CD4-positive, alpha-beta T cell treated with Interferon gamma for 1 hour (primary cell): ENCODE results near the gene LRRC8D.

Experiments
- DNase-seq: peaks from one replicate; pipeline ENCODE4 v3.0.0-alpha.2; 2020

The LRRC8D gene

DNA sequence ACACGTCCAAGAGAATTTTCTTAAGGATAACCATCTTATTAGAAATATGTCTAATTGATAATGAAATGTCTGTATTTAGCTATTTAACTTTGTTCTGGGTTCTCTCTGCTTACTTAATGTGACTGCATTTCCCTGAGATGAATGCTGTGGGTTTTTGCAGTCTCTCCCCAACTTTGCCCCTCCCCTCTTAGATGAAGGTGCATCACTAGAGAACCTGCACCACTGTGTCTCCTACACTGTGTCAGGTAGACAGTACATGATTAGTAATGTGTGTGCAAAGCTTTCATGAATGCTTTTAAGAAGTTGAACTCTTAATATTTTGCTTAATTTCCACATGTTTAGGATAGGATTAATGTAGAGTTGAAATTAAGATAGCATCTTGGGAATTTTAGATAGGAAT, 51.7 kb downstream of the LRRC8D start:
- no peak for DNase-seq

DNA sequence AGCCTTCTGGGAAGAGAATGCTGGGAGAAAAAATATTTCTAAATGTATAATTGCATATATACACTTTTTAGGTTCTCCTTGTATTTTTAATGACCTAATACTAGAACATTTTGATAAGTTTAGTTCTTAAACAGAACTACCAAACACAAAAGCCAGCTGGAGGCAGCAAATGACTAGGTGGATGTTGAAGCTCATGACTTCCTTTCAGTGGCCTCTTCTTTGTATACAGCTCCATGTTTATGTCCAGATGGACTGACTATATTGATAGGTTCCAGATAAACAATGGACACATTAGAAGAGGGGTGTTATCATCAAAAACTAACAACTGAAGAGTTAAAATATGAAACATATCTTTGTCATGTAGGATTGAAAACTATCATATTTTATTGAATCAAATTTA, 52.5 kb downstream of the LRRC8D start:
- DNase-seq = no peak

DNA sequence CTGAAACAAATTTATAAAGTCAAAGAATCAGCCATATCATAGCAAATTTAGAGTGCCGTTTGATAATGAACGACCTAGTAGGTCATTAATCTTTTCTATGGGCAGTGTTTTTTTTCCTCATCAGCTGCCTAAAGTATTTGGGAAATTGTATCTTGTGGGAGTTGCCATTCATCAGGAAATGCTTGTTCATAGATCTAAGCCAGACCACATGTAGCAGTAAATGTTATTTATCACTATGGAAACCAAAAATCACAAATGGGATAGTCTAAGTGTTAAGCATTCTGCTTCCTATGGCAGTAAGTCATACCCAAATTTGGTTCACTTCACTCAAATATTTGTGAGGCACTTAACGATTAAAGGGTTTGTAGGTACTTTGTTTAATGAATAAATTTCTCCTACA, 52.9 kb downstream of the LRRC8D start:
- no peak for DNase-seq

DNA sequence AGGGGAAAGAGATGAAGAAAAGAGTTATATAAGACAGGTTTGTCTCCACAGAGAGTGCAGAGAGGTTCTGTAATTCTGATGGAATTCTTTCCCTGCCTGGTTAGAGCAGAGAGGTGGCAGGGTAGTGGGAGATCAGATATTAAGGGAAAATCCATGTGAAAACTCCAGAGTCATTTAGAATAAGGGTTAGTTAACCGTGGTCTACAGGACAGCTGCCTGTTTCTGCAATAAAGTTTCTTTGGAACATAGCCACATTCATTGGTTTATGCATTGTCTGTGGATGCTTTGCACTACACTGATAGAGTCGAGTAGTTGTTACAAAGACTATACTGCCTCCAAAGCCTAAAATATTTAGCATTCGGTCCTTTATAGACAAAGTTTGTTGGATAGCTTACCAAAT, 55.6 kb downstream of the LRRC8D start:
- no peak for DNase-seq

DNA sequence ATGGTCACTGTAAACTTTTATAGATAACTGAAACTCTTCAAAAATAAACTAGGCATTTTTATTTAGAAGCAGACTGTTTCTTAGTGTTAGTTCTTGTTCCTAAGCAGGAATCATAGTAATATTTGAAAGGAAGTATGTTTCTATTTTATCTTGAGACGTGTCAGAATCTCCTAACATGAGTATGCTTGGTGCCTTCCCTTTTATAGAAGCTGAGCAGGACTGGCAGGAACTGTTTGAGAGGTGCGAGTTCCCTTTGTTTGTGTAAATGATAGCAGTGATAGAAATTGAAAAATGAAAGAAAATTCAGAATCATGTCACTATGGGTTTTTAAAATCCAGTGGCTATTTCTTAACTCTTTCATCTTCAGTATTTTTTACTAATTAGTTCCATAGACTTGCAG, 56.9 kb downstream of the LRRC8D start:
- no peak for DNase-seq

DNA sequence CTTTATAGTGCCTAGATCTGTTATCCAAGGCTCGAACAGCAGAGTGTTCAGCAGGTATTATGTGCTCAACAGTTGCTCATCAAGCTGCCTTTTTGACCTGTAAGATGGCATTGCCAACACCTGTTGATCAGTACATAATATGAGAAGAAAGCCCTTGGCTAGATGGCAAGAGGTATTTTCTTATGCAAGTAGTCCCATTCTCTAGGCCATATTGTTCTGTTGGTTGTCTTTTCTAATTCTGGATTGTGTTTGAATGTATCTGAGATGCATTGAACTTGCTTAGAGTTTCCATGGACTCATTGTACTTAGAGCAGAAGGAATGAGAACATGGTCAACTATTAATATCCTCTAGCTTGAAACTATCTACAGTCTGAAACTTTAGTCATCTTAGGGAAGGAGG, 57.4 kb downstream of the LRRC8D start:
- no peak for DNase-seq

DNA sequence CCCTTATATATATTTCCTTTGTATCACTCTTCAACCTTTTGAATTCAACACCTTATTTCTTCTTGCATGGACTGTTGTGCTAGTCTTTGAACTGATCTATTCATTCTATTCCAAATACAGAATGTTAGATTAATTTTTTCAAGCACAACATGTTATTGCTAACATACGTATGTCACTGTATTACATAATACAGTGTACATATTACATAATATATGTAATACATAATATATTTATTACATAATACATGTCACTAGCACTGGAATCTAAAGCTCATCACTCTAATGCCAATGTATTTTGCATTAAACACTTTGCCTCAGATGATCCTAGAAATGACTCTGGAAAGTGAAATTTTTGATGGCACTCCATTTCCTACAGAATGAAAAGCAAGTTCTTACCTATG, 59.8 kb downstream of the LRRC8D start:
- DNase-seq = no peak

DNA sequence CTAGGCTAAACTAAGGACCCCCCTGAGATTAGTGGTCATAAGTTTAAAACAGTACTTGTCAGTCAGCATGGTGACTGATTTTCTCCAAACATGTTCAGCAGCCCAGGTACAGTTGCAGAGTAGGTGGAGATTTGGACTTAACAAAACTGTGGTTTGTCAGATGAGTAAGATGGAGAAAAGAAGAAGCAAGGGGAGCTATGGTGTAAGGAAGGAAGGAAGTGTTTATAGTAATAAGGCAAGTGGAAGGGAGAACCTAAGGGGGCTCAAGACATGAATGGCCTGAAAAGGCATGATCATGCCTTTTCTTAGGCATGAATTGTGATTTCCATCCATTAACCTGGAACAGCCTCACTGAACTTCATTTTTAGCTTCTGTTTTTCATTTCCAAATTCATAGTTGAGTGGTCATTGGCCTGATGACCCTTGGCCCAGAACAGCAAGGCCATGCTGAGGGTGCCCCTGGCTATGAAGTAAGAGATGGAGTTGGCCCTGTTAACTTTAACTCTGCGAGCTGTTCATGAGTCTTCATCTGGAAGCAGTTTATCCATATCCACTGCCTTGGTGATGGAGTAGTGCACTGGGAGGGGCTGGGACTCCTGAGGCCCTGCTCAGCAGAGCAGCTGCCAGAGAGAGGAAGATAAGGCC, 60.7 kb downstream of the LRRC8D start:
- DNase-seq = no peak

DNA sequence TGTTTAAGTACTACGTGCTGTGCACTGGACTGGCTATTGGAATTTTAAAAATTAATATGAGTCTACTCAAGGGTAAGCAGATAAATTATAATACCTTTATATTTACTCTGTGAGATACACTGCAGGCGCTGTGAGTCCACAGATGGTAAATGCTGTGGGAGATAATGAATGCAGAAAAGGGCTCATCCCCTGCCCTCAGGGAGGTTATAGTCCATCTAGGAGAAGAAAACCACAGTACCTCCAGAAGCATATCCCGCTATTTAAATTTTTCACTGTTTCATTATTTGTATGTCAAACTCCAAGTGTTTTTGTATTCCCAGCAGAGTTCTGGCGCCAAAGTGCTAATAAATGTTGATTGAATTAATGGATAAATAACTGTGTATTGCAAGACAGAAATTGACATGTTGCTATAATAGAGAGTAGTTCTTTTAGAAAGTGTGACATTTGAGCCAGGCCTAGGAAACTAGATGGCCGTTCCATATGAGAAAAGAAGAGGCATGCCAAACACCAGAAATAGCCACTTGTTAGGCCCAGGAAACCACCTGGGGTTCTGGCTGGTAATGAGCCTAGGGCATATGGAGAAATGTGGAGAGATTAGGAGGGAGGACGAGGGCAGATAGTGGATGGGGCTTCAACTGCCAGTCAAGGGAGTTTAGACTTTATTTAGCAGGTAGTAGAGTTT, 61.7 kb downstream of the LRRC8D start:
- no peak for DNase-seq

DNA sequence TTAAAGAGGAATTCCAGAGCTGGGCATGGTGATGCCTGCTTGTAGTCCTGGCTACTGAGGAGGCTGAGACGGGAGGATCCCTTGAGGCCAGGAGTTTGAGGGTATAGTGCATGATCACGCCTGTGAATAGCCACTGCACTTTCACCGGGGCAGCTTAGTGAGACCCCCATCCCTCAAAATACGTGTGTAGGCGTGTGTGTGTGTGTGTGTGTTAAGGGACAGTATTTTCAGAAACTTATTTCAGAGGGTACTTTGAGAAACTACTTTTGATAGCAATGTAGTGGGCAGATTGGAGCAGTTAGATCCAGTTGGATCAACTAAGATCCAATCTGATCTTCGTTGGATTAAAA, 62.2 kb downstream of the LRRC8D start:
- DNase-seq = no peak

DNA sequence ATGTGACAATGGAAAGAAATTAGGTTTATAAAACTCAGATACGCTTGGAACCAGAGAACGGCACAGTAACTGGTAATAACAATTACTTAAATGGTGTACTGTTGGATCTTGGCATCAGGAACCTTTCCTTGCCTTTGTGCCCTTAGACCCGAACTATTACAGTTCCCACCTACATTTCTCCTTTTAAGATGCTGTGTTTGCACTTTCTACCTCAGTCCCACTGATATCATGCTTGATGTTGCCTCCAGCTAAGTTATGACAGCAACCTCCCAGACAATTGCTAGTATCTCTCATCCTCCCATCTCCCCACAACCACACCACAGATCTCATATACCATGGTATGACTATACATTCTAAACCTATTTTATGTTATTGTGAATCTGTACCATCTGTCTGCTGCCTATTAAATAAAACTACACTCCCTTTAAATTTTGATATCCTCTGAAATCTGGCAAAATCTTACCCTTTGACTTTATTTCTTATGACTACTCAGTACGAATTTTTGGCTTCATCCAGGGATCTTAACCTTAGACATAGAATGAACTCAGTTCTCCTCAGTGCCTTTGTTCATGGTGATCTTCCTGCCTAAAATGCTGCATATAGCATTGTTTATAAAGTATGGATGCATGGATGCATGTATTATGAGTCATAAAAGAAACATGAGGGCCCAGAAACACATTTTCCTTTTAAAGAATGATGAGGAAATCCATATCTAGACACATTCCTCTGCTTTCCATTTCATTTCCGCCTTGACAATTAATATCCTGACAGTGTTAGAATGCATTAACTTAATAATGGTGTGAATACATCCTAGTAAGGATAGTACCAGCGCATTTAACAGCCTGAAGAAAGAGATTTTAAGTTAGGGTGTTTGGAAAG, 64.1 kb downstream of the LRRC8D start:
- no peak for DNase-seq

DNA sequence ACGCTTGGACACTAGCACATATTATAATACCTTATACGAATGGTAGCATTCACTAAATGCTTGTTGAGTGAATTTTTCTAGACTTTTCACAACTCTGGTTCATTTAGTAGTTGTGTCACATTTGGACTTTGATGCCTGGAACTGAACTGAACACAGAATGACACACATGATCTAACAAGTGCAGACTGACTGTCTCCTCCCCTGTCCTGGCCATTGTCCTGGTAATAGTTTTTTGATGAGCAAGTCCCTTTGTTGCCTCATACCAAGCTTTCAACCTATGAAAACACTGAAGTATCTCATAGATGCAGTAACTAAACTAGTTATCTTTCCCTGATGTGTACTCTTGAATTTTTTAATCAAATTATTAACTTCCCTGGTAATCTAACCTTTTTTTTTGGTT, 66.4 kb downstream of the LRRC8D start:
- DNase-seq = no peak

DNA sequence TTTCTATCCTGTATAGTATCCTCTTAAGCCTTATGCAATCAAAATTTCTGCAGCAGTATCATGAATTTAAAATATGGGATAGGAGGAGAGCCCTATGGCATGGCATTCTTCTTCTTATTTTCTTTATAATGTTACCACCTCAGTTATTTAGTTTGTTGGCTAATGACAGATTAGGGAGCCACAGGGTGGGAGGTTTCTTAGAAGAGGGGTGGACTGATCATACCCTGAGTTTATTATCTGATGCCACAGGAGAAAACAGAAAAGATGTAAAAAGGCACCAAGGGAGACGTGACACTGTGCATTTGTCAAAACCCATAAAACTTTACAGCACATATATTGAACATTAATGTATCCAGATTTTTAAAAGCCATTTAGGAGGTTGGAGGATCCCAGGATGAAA, 66.9 kb downstream of the LRRC8D start:
- DNase-seq = no peak

DNA sequence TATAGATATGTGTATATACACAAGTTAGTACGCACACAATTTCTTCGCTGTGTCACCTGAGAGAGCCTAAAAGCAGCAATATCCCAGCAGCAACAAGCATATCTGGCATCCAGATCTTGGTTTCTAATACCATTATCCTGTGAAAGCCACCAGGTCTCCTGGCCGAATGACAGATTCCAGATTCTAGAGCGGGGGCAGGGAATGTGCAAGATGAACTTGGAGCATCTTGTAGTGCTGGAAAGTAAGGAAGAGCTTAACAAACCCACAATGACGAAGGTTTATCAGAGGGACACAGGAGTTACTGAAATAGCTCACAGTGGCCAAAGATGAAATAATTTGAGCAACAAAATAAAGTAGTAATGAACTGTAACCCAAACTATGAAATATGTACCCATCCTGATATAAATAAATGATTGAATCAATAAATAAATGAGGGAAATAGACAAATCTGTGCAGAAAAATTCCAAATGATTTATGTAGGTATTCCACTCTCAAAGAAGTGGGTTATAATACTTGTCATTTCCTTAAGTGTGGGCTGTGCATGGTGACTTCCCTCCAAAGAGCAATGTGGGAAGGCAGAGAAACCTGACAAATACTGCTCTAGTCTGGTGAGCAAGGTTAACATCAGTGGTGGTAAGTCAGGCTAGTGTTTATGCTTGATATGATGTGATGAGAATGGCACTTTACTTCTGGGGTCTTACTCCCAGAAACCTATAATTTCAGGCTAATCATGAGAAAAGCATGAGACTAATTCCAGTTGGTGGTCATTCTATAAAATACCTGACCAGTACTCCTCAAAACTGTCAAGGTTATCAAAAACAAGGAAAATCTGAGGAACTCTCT, 67.9 kb downstream of the LRRC8D start:
- no peak for DNase-seq

DNA sequence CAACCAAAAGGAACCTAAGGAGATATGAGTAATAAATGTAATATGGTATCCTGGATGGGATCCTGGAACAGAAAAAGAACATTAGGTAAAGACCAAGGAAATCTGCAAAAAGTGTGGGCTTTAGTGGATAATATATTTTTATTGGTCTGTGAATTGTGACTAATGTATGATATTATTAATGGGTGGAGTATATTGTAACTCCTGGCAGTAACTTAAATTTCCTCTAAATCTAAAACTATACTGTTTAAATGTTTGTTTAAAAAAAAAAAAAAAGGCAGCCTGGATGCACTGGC, 68.4 kb downstream of the LRRC8D start:
- no peak for DNase-seq

DNA sequence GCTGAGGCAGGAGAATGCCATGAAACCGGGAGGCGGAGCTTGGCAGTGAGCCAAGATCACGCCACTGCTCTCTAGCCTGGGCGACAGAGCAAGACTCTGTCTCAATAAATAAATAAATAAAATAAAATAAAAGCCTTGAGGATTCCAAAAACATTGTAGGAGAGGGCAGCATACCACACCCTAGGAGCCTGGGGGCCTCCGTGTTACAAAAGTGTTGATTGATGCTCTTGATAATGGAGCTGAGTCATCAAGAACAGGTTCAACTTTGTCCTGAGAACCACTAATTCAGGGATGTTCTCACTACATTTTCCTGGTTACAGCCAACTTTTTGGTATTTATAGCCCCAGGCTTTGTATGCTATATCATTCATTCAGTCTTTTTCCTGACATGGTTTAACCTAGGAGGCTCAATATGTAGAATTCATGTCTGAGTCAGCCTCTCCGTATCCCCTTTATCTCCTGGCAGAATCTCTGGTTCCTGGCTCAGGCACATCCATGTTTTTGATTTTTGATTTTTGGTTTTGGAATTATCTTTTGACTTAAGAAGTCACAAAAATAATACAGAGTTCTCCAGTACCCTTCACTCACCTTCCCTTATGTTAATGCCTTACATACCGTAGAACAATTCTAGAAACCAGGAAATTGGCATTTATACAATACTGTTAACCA, 69.4 kb downstream of the LRRC8D start:
- no peak for DNase-seq

DNA sequence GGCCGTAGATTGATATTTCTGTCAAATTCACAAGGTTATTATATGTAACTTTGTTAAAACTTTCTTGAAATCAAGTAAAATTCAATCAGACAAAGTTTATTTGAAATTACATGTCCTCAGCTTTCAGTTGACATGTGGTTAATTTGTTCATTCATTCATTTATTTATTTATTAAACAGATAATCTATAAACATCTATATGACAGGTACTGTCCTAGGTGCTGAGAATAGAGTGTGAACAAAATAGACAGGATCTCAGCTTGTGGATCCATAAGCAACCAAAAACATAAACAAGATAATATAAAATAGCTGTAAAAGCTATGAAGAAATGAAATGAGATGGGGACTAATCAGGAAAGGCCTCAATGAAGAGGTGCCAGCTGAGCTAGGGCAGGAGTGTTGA, 72.0 kb downstream of the LRRC8D start:
- DNase-seq = no peak

DNA sequence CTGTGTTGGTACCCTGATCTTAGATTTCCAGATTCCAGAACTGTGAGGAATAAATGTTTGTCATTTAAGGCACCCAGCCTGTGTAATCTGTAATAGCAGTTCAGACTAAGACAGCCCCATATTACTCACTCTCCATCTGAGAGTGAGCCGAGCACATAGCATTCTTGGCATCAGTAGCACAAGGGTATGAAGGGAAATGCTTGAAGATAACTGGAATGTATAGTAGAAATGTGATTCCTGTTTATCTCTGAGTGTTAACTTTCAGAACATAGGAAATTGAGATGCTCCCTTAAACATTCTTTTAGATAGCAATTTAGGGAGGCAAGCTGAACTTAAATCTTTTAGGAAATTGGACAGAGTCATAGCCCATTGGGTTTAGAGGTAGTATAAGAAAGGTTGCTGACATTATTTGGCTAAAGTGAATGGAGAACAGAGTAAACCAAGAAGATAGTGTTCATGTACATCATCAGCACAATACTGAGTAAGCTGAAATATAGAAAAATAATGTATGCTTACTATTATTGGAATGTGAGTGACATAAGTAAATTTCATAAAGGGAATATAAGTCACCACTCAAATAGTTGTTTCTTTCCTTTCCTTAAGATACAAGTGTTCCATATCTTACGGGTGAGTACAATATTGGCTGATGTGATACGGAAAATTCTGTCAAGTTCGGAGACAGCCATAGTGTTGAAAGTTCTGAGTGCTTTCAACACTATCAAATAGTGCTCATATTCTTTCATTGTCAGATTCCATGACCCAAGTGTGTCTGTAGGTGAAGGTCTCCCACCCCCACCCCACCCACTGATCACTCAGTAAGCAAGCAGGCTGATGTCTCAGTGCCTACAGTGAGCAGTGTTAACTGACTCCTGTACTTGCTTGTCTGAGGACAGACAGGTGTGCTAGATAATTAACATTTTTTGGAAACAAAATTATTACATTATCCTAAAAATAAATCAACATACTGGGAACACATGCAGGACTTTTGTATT, 73.7 kb downstream of the LRRC8D start:
- DNase-seq = no peak

DNA sequence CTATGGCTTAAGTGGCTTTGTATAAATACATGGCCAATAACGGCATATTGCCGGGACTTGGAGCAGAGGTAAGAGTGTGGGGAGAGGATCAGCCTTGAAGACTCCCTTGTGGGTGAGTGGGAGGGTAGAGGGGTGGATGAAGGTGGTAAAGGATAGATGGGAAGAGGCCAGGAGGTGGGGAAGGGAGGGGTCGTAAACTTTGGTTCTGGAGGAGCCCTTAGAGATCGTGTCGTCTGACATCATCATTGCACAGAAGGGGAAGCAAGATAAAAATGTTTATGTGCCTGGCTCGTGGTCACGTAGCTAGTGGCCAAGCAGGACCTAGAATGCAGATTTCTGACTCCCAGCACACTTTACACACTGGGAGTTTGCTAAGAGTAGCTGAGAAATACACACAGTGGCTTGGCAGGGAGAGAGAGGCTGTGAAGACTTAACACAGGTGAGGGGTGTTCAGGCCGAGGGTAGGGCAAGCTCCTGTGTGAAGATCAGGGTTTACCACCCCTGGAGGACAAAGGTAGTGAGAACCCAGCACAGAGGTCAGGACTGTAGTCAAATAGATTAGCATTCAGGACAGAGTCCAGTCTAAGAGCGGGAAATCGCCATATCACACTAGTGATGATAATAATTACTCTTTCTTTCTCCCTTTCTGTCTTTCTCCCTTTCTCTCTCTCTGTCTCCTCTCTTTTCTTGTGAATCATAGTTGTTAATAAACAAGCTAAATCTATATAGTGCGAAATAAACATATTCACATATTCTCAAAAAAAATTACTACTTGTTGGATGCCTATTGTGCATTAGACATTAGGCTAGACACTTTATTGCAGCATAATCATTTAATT, 75.5 kb downstream of the LRRC8D start:
- no peak for DNase-seq

DNA sequence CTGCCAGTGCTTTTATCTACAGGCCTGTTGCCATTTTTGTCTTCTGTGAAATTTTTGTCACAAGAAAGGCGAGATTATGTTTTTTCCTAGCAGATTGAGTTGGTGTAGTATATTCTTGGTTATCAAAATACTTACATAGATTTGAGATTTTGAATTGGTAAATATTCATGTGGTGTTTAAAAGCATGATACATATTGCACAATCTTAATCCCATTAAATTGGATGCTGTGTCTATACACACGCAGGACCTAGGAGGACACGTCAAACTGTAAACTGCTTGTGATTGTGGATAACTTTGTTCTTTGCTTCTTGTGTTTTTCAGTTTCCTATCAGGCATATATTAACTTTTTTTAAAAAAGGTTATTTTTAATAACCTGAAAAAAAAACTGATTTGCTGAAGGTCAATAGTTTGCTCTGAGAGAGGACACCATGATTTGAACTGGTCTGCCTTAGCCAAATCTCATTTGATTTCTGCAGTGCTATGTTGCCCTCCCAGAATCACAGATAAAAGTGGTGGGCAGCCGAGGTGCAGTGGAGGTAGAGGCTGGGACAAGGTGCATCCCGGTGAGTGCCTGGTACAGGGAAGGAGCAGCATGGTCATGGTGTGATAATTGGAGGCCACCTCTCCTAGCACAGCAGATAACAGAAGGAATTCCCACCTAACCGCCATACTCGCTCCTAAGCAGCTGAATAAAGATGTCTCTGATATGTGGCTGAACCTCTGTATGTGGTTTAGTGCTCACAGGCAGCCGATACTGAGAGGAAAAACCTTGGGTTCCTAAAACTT, 76.7 kb downstream of the LRRC8D start:
- DNase-seq = no peak
